Measurements from ENCODE around the gene TWIST2.

DNA sequence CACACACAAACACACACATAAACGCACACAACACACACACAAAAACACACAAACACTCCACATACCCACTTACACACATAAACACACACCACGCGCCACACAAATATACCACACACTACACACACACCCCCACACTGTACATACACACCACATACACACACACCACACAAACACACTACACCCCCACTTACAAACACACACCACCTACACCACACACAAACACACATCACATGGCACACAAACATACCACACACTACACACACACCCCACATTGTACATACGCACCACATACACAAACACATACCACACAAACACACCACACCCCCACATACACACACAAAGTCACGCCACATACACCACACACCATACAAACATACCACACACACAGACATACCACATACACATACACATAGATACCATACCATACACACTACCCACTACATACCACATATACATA, 59.9 kb downstream of the TWIST2 start:
- TF ChIP-seq, protein P1, sequence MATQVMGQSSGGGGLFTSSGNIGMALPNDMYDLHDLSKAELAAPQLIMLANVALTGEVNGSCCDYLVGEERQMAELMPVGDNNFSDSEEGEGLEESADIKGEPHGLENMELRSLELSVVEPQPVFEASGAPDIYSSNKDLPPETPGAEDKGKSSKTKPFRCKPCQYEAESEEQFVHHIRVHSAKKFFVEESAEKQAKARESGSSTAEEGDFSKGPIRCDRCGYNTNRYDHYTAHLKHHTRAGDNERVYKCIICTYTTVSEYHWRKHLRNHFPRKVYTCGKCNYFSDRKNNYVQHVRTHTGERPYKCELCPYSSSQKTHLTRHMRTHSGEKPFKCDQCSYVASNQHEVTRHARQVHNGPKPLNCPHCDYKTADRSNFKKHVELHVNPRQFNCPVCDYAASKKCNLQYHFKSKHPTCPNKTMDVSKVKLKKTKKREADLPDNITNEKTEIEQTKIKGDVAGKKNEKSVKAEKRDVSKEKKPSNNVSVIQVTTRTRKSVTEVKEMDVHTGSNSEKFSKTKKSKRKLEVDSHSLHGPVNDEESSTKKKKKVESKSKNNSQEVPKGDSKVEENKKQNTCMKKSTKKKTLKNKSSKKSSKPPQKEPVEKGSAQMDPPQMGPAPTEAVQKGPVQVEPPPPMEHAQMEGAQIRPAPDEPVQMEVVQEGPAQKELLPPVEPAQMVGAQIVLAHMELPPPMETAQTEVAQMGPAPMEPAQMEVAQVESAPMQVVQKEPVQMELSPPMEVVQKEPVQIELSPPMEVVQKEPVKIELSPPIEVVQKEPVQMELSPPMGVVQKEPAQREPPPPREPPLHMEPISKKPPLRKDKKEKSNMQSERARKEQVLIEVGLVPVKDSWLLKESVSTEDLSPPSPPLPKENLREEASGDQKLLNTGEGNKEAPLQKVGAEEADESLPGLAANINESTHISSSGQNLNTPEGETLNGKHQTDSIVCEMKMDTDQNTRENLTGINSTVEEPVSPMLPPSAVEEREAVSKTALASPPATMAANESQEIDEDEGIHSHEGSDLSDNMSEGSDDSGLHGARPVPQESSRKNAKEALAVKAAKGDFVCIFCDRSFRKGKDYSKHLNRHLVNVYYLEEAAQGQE (IDR thresholded peaks at IDR 0.05; ENCODE audit: low read depth, low read length): no peak
- no peak for TF ChIP-seq NFIC (IDR thresholded peaks at IDR 0.05; ENCODE audit: borderline replicate concordance)
